Measurements from ENCODE around the gene CDH13. TPM values are rescaled to one million over a fixed set of nuclear protein-coding genes. Genes with fewer than 3 reads are reported as not detected.

Gene CDH13
- total and polyA plus RNA-seq, 2 experiments from 2014 or later, result 1.2 to 1.5 TPM

DNA sequence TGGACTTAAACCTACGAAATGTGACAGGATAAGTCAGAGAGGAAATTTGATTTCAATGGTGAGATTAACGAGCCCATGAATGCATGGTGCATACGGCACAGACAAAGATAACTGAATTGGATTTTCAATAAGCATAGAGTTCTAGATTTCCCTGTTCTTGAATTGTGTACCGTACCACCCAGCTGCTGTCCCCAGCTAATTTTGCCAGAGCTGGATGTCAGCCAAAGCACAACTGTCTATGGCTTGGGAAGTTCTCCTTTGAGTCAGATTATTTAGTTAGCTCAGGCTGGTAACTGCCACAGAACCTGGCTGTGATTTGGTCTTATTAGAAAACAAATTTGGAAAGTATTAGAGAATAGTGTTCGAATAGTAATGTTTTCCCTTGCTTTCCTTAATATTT is 143.1 kb downstream of the CDH13 start:
- H3K79me2 ChIP-seq, result no peaks in the 10 kb centered on the region
- H3K36me3 ChIP-seq (replicated peaks; ENCODE audit: insufficient read depth, low read depth), result no peaks in the 10 kb centered on the region
- no peaks in the 10 kb centered on the region for H3K4me1 ChIP-seq (ENCODE audit: insufficient read depth)
- DNase-seq (ENCODE audit: low spot score), result no peak
- H3K4me3 ChIP-seq, result no peak overlapping the region
- 89% methylated on average over 5 of the region's 5 CpGs for whole genome bisulfite sequencing (ENCODE audit: low lambda C conversion rate, missing lambda C conversion rate)
- no peak overlapping the region for H2AFZ ChIP-seq
- no peak overlapping the region for H3K27ac ChIP-seq
- TF ChIP-seq, protein P1, sequence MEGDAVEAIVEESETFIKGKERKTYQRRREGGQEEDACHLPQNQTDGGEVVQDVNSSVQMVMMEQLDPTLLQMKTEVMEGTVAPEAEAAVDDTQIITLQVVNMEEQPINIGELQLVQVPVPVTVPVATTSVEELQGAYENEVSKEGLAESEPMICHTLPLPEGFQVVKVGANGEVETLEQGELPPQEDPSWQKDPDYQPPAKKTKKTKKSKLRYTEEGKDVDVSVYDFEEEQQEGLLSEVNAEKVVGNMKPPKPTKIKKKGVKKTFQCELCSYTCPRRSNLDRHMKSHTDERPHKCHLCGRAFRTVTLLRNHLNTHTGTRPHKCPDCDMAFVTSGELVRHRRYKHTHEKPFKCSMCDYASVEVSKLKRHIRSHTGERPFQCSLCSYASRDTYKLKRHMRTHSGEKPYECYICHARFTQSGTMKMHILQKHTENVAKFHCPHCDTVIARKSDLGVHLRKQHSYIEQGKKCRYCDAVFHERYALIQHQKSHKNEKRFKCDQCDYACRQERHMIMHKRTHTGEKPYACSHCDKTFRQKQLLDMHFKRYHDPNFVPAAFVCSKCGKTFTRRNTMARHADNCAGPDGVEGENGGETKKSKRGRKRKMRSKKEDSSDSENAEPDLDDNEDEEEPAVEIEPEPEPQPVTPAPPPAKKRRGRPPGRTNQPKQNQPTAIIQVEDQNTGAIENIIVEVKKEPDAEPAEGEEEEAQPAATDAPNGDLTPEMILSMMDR (IDR thresholded peaks at IDR 0.05; ENCODE audit: poor library complexity), result no peak
- TF ChIP-seq EZH2phosphoT487 (IDR thresholded peaks at IDR 0.05; ENCODE audit: low read depth, severe bottlenecking, unreplicated experiment), result no peak
- TF ChIP-seq EZH2 (IDR thresholded peaks at IDR 0.05; ENCODE audit: borderline replicate concordance), result no peak
- H4K20me1 ChIP-seq (ENCODE audit: insufficient read depth, poor library complexity, severe bottlenecking), result no peaks in the 10 kb centered on the region
- H3K9me3 ChIP-seq (ENCODE audit: low read depth), result no peaks in the 10 kb centered on the region
- H3K9me2 ChIP-seq (replicated peaks; ENCODE audit: insufficient read depth), result no peaks in the 10 kb centered on the region
- H3K27me3 ChIP-seq, result no peaks in the 10 kb centered on the region
- H3K4me2 ChIP-seq, result no peak overlapping the region

DNA sequence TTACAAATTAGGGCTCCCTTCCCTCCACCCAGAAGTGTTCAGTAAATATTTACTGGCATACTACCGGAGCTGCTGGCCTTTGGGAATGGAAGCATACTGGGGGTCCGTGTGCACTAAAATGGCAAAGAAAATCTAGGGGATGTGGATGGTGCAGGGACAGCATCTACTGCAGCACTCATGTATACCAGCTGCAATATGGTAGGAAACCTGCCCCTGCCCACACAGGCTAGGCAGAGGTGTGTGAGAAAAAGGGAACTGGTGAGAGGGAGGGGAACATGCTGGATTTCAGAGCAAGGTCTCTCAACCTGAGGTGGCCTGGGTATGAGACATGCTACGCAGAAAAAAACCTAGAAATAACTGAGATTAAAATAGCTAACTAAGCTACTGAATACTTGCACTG is 145.4 kb downstream of the CDH13 start:
- H3K9me3 ChIP-seq (ENCODE audit: low read depth), result no peaks in the 10 kb centered on the region
- no peak overlapping the region for H2AFZ ChIP-seq
- no peak overlapping the region for H3K4me3 ChIP-seq
- no peak overlapping the region for H3K27ac ChIP-seq
- H3K79me2 ChIP-seq, result no peaks in the 10 kb centered on the region
- DNase-seq (ENCODE audit: low spot score), result no peak
- H4K20me1 ChIP-seq (ENCODE audit: insufficient read depth, poor library complexity, severe bottlenecking), result no peaks in the 10 kb centered on the region
- H3K4me1 ChIP-seq (ENCODE audit: insufficient read depth), result no peaks in the 10 kb centered on the region
- no peaks in the 10 kb centered on the region for H3K27me3 ChIP-seq
- H3K9me2 ChIP-seq (replicated peaks; ENCODE audit: insufficient read depth), result no peaks in the 10 kb centered on the region
- WGBS (ENCODE audit: low lambda C conversion rate, missing lambda C conversion rate), result 84% methylated on average over 3 of the region's 3 CpGs
- H3K4me2 ChIP-seq, result no peak overlapping the region
- TF ChIP-seq, protein P1 (IDR thresholded peaks at IDR 0.05; ENCODE audit: poor library complexity), result no peak
- no peak for TF ChIP-seq EZH2 (IDR thresholded peaks at IDR 0.05; ENCODE audit: borderline replicate concordance)
- no peak for TF ChIP-seq EZH2phosphoT487 (IDR thresholded peaks at IDR 0.05; ENCODE audit: low read depth, severe bottlenecking, unreplicated experiment)
- H3K36me3 ChIP-seq (replicated peaks; ENCODE audit: insufficient read depth, low read depth), result no peaks in the 10 kb centered on the region

DNA sequence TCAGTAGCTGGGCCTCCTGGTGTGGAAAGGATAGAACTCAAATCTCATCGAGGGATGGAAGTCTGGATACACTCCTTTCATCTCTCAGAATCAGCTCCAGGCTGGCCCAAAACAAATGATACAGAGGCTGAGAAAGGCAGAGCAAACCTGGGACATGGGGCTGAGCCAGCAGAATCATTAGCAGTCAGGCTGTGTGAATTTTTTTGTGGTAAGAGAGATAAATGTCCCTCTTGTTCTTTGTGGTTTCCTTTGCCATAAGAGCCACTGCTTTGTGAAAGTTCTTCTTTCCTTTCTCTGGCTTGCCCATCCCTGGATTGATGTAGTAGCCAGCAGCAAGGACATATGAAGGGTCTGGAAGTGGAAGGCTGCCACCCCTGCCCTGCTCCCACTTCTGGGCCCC is 146.2 kb downstream of the CDH13 start:
- TF ChIP-seq, protein P1 (IDR thresholded peaks at IDR 0.05; ENCODE audit: poor library complexity), result no peak
- TF ChIP-seq EZH2phosphoT487 (IDR thresholded peaks at IDR 0.05; ENCODE audit: low read depth, severe bottlenecking, unreplicated experiment) (no peak), EZH2 (IDR thresholded peaks at IDR 0.05; ENCODE audit: borderline replicate concordance) (no peak)
- Histone ChIP-seq H3K36me3 (replicated peaks; ENCODE audit: insufficient read depth, low read depth) (no peaks in the 10 kb centered on the region), H4K20me1 (ENCODE audit: insufficient read depth, poor library complexity, severe bottlenecking) (no peaks in the 10 kb centered on the region), H3K9me2 (replicated peaks; ENCODE audit: insufficient read depth) (no peaks in the 10 kb centered on the region), H3K4me1 (ENCODE audit: insufficient read depth) (no peaks in the 10 kb centered on the region), H3K27ac (no peak overlapping the region), H3K4me3 (no peak overlapping the region), H2AFZ (no peak overlapping the region), H3K27me3 (no peaks in the 10 kb centered on the region), H3K79me2 (no peaks in the 10 kb centered on the region), H3K4me2 (no peak overlapping the region), H3K9me3 (ENCODE audit: low read depth) (no peaks in the 10 kb centered on the region)
- WGBS (ENCODE audit: low lambda C conversion rate, missing lambda C conversion rate), result 67% methylated on average over 1 of the region's 1 CpG
- no peak for DNase-seq (ENCODE audit: low spot score)

Measured in hepatocyte (in vitro differentiated cells).